K562 (cell line): Measurements from ENCODE around the gene COP1. TPM values are rescaled to one million over a fixed set of nuclear protein-coding genes. Genes with fewer than 3 reads are reported as not detected.

Experiments used
- DEAF1 ChIP-seq: fragments of 450-650 bp; formaldehyde crosslinking; IDR thresholded peaks from 2 replicates; pipeline ENCODE4 v1.4.0; 2020; ENCODE audit warnings: mild to moderate bottlenecking, moderate library complexity
- EWSR1 ChIP-seq: fragments of 450-650 bp; IDR thresholded peaks from 2 replicates; pipeline ENCODE4 v1.6.1; 2018; ENCODE audit warnings: borderline replicate concordance, mild to moderate bottlenecking, low read depth, moderate library complexity; ENCODE audit not compliant: partially characterized antibody
- GATAD2B ChIP-seq: fragments of 450-650 bp; IDR thresholded peaks from 2 replicates; pipeline ENCODE4 v1.6.1; 2017; ENCODE audit warnings: mild to moderate bottlenecking, borderline replicate concordance
- NCOA6 ChIP-seq: fragments of 450-650 bp; IDR thresholded peaks from 2 replicates; pipeline ENCODE4 v1.6.1; 2017; ENCODE audit warnings: mild to moderate bottlenecking
- NELFE ChIP-seq: IDR thresholded peaks from 2 replicates; pipeline ENCODE4 v1.6.1; 2011; ENCODE audit warnings: mild to moderate bottlenecking; ENCODE audit not compliant: insufficient read depth, insufficient read length
- ZNF384 ChIP-seq: IDR thresholded peaks from 2 replicates; pipeline ENCODE4 v1.6.1; 2012; ENCODE audit warnings: low read depth, low read length, improper control_type of control experiment
- polyA plus RNA-seq, 8 experiments: library from polyadenylated mRNA; depleted of rRNA in 4 of 8; stranded (reverse) in 5 of 8; unstranded in 3 of 8; fragments of >200 nt; fragmentation: Nextera tagmentation in 2 of 8; fragmentation: Illumina TruSeq in 1 of 8; extraction: Ambion mirVana in 2 of 8; extraction: Trizol in 1 of 8; gene quantifications; 2 replicates each; pipeline versions ENCODE4 v1.2.1 to v1.2.3, GENCODE V29; 2011 to 2014; ENCODE audit warnings: inconsistent platforms in 1 of 8, missing spikeins in 1 of 8
- total RNA-seq, 7 experiments: library from RNA; depleted of rRNA in 6 of 7; stranded (reverse); fragments of >200 nt in 6 of 7; fragmentation: Illumina TruSeq in 2 of 7; extraction: Trizol in 2 of 7; gene quantifications; 2 replicates each; pipeline versions ENCODE4 v1.2.1 to v1.2.3, GENCODE V29; 2011 to 2021; ENCODE audit warnings: low replicate concordance in 1 of 7
- TF ChIP-seq, protein P1 (sequence below), 2 experiments: fragments of 450-650 bp; formaldehyde crosslinking in 1 of 2; IDR thresholded peaks; 2 replicates each; pipeline versions ENCODE4 v1.4.0 to v1.6.1; 2014 to 2020; ENCODE audit warnings: mild to moderate bottlenecking in 2 of 2, borderline replicate concordance in 1 of 2, low read depth in 1 of 2

The COP1 gene
- total and polyA plus RNA-seq, 9 of the 15 experiments (the other 6 are each of a cell fraction or from before 2014, with no cell fraction given) = 25.8 to 77.7 (median 58.6) TPM

DNA sequence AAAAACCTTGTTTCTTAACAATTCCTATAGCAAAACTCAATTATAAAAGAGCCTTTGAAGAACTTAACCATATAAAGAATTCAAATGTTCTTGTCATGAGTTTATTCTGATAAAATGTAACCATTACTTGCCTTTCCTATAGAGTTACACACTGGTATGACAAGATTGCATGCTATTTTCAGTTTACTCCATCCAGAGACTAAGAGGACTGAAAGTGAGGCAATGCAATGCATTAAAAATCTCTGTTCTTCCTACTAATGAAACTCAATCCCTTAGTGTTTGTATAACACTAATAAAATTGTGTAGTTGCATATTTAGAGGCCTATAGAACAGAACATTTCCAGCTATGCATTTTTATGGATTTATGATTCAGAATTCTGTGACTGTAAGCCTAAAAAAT lies 88.1 kb downstream of the COP1 start (continued):
- TF ChIP-seq, protein P1, sequence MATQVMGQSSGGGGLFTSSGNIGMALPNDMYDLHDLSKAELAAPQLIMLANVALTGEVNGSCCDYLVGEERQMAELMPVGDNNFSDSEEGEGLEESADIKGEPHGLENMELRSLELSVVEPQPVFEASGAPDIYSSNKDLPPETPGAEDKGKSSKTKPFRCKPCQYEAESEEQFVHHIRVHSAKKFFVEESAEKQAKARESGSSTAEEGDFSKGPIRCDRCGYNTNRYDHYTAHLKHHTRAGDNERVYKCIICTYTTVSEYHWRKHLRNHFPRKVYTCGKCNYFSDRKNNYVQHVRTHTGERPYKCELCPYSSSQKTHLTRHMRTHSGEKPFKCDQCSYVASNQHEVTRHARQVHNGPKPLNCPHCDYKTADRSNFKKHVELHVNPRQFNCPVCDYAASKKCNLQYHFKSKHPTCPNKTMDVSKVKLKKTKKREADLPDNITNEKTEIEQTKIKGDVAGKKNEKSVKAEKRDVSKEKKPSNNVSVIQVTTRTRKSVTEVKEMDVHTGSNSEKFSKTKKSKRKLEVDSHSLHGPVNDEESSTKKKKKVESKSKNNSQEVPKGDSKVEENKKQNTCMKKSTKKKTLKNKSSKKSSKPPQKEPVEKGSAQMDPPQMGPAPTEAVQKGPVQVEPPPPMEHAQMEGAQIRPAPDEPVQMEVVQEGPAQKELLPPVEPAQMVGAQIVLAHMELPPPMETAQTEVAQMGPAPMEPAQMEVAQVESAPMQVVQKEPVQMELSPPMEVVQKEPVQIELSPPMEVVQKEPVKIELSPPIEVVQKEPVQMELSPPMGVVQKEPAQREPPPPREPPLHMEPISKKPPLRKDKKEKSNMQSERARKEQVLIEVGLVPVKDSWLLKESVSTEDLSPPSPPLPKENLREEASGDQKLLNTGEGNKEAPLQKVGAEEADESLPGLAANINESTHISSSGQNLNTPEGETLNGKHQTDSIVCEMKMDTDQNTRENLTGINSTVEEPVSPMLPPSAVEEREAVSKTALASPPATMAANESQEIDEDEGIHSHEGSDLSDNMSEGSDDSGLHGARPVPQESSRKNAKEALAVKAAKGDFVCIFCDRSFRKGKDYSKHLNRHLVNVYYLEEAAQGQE (IDR thresholded peaks at IDR 0.05; ENCODE audit: borderline replicate concordance) = no peak
- TF ChIP-seq, protein P1 (CRISPR knock-in tag; IDR thresholded peaks at IDR 0.05; ENCODE audit: low read depth) = no peak
- TF ChIP-seq DEAF1 (CRISPR knock-in tag) (no peak), ZNF384 (no peak), EWSR1 (no peak), NELFE (no peak), GATAD2B (no peak), NCOA6 (no peak)
